NB4 (cell line): Measurements from ENCODE around the gene PPP2R5B.

Experiments
- CTCF ChIP-seq: IDR thresholded peaks from one replicate; pipeline ENCODE4 v1.5.1; 2012; ENCODE audit warnings: low read depth, low read length
- POLR2A ChIP-seq: IDR thresholded peaks from 2 replicates; pipeline ENCODE4 v1.6.1; 2011; ENCODE audit warnings: mild to moderate bottlenecking; ENCODE audit not compliant: insufficient read length; ENCODE audit errors: extremely low read depth

- TF ChIP-seq CTCF (no peak), POLR2A (no peak)
Observed at GRCh38 chr11:64897381-64898075, 27.0 kb upstream of the PPP2R5B start.
